Transverse colon (tissue), 4 donors: Measurements from ENCODE around the gene MAGI1. TPM values are rescaled to one million over a fixed set of nuclear protein-coding genes. Genes with fewer than 3 reads are reported as not detected.
"Not testable (repeated sequence)": the region's sequence is repeated elsewhere in the genome, so short reads cannot be mapped to it uniquely, and the experiment has no call there.

Experiments used
- DNase-seq: peaks from one replicate; pipeline ENCODE4 v3.0.0-alpha.2; 2019
- H3K27ac ChIP-seq, 4 donors: fragments of 200-600 bp; sonication (generic); 2 replicates each; pipeline ENCODE4 v1.5.1; 2016 to 2018; ENCODE audit warnings: inconsistent platforms in 4 of 4
- H3K27me3 ChIP-seq: fragments of 200-600 bp; sonication (generic); 2 replicates; pipeline ENCODE4 v1.5.1; 2017; ENCODE audit warnings: inconsistent platforms
- H3K36me3 ChIP-seq, 4 donors: fragments of 200-600 bp; sonication (generic); 2 replicates each; pipeline ENCODE4 v1.5.1; 2017 to 2019; ENCODE audit warnings: inconsistent platforms in 4 of 4
- H3K4me1 ChIP-seq, 4 donors: fragments of 200-600 bp; sonication (generic); 2 replicates each; pipeline ENCODE4 v1.5.1; 2017 to 2020; ENCODE audit warnings: inconsistent platforms in 4 of 4
- H3K4me3 ChIP-seq, 4 donors: fragments of 200-600 bp; sonication (generic); 1 replicate in 1 of 4; 2 replicates in 3 of 4; pipeline versions ENCODE4 v1.5.1 to v1.6.1; 2017 to 2019; ENCODE audit warnings: inconsistent platforms in 4 of 4
- H3K9me3 ChIP-seq, 2 donors: fragments of 200-600 bp; sonication (generic); 2 replicates each; pipeline ENCODE4 v1.5.1; 2017 to 2019; ENCODE audit warnings: inconsistent platforms in 2 of 2
- EP300 ChIP-seq: sonication (generic); formaldehyde crosslinking; IDR thresholded peaks from one replicate; pipeline ENCODE4 v1.6.1; 2017; ENCODE audit warnings: antibody characterized with exemption, low read depth
- POLR2A ChIP-seq: fragments of 450-650 bp; IDR thresholded peaks from one replicate; pipeline ENCODE4 v1.6.1; 2016; ENCODE audit warnings: antibody characterized with exemption, mild to moderate bottlenecking, moderate library complexity
- POLR2AphosphoS5 ChIP-seq, 3 donors: sonication (generic); formaldehyde crosslinking; IDR thresholded peaks; one replicate each; pipeline ENCODE4 v1.6.1; 2016; ENCODE audit warnings: antibody characterized with exemption in 3 of 3
- WGBS, 2 donors: methylation state at CpG; one replicate each; pipeline ENCODE4 v1.1.5; 2018; ENCODE audit warnings: low coverage in 1 of 2; 5-methylcytosine and 5-hydroxymethylcytosine counted together
- in situ Hi-C, 4 donors: fragments of 200-750 bp; cut with MboI; loops; one replicate each; pipeline versions ENCODE4 v1.15.0 to v1.15.1; 2017; ENCODE audit warnings: low sequenced_read_pairs in 3 of 4, low pct_ligation_motif_present in 1 of 4, low pct_unique_long_range_greater_than_20kb in 1 of 4
- intact Hi-C: fragments of 100-400 bp; cut with DNase I; formaldehyde crosslinking; loops from one replicate; pipeline ENCODE4 v1.15.1; 2023; ENCODE audit warnings: low total_unique reads
- total RNA-seq, 4 donors: library from RNA; depleted of rRNA; stranded (reverse); fragments of >200 nt; gene quantifications; one replicate each; pipeline ENCODE4 v1.1.0, GENCODE V29; 2016
- TF ChIP-seq, protein P1 (sequence below), 5 experiments: fragments of 200-600 bp in 3 of 5; fragments of 450-650 bp in 2 of 5; sonication (generic) in 3 of 5; IDR thresholded peaks; 1 replicate in 2 of 5; 2 replicates in 3 of 5; pipeline ENCODE4 v1.5.1; 2016 to 2017; ENCODE audit warnings: antibody characterized with exemption in 5 of 5, inconsistent platforms in 3 of 5, mild to moderate bottlenecking in 2 of 5, moderate library complexity in 1 of 5

Gene MAGI1
- total RNA-seq, 4 donors from 2014 or later, result 50.8 to 190 (median 67.4) TPM

DNA sequence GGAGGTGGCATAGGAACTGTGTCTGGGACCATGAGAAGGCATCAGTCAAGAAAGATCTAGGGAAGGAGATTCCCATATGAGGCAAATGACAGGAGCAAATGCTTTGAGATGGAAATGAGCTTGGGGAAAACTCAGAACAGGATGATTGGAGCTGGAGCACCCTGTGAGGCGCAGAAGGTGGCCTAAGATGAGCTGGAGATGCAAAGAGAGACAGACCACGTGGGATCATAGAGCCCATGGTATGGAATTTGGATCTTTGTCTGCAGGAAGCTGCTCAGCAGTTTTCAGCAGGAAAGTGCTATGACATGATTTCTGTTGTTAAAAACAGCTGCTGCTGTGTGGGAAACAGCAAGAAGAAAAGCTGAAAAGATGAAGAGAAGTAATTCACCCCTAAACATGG, 310.6 kb downstream of the MAGI1 start:
- H3K27me3 ChIP-seq, result no peaks in the 10 kb centered on the region
- WGBS, 2 donors, result 58 to 63% methylated on average over 2 of the region's 2 CpGs
- H3K4me3 ChIP-seq, result no peak overlapping the region
- H3K36me3 ChIP-seq, result no peaks in the 10 kb centered on the region
- H3K4me1 ChIP-seq, result peaks cover 0 to 24% (median 11%) of the 10 kb centered on the region in 4 donors
- no peak for TF ChIP-seq POLR2A
- TF ChIP-seq, protein P1, sequence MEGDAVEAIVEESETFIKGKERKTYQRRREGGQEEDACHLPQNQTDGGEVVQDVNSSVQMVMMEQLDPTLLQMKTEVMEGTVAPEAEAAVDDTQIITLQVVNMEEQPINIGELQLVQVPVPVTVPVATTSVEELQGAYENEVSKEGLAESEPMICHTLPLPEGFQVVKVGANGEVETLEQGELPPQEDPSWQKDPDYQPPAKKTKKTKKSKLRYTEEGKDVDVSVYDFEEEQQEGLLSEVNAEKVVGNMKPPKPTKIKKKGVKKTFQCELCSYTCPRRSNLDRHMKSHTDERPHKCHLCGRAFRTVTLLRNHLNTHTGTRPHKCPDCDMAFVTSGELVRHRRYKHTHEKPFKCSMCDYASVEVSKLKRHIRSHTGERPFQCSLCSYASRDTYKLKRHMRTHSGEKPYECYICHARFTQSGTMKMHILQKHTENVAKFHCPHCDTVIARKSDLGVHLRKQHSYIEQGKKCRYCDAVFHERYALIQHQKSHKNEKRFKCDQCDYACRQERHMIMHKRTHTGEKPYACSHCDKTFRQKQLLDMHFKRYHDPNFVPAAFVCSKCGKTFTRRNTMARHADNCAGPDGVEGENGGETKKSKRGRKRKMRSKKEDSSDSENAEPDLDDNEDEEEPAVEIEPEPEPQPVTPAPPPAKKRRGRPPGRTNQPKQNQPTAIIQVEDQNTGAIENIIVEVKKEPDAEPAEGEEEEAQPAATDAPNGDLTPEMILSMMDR (IDR thresholded peaks at IDR 0.05), result no peak
- TF ChIP-seq EP300, result no peak
- no peak for TF ChIP-seq POLR2AphosphoS5 (IDR thresholded peaks at IDR 0.05)
- intact Hi-C loops, result no loop called here
- H3K27ac ChIP-seq, result no peak overlapping the region
- H3K9me3 ChIP-seq, result no peaks in the 10 kb centered on the region
- in situ Hi-C loops, result loop anchor here (25.0 kb wide), 2 partner anchors 291 to 1191 kb away; no protein-coding TSS in a partner anchor
- no peak for DNase-seq

DNA sequence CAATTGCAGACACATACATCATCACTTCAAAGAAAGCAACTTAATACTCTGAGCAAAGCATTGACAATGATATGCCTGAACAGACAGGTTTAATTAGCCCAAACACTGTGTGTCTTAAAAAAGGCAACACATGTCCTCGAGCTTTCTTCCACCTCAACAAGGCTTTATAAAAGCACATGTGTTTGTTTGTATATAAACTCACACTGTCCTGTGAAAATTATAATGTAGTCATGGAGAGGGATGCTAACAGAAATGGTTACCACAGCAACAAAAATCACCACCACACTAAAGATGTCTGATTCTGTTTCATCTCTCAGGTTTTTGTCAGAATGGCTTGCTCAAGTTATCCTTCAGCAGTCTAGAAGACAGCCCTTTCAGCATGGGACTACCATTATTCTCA, 314.7 kb downstream of the MAGI1 start:
- in situ Hi-C loops, result no loop called here
- TF ChIP-seq, protein P1 (IDR thresholded peaks at IDR 0.05), result no peak
- TF ChIP-seq POLR2AphosphoS5 (IDR thresholded peaks at IDR 0.05), result no peak
- TF ChIP-seq EP300, result no peak
- no peak for TF ChIP-seq POLR2A
- H3K4me3 ChIP-seq, result no peak overlapping the region
- intact Hi-C loops, result no loop called here
- peaks cover 0 to 10% (median 2%) of the 10 kb centered on the region in 4 donors for H3K4me1 ChIP-seq
- H3K27ac ChIP-seq, result no peak overlapping the region
- WGBS, 2 donors, result 57 to 63% methylated on average over 1 of the region's 1 CpG
- no peaks in the 10 kb centered on the region for H3K36me3 ChIP-seq
- no peaks in the 10 kb centered on the region for H3K9me3 ChIP-seq
- no peak for DNase-seq
- H3K27me3 ChIP-seq, result no peaks in the 10 kb centered on the region

DNA sequence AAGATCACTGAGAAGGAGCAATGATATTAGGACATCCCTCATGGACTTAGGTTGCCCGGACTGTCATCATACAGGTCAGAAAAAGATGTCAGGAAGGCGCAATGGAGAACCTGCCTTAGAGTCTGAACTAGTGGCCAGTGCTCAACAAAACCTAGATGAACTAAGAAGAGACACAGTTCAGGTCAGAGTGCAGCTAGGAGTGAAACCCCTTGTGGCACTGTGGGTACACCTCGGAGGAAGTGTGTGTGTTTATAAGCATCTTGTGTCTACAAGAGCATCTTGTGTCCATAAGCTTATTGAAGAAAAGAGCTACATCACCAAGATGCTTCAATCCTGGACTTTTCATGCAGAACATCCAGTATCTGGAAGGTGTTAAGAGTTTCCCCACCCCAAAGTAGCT, 315.7 kb downstream of the MAGI1 start:
- no peak for DNase-seq
- Histone ChIP-seq H3K4me3 (no peak overlapping the region), H3K36me3 (no peaks in the 10 kb centered on the region), H3K27ac (no peak overlapping the region), H3K9me3 (no peaks in the 10 kb centered on the region), H3K27me3 (no peaks in the 10 kb centered on the region), H3K4me1 (no peaks in the 10 kb centered on the region)
- WGBS, 2 donors, result 93 to 100% methylated on average over 3 of the region's 3 CpGs
- TF ChIP-seq POLR2AphosphoS5 (IDR thresholded peaks at IDR 0.05), result no peak
- TF ChIP-seq, protein P1 (IDR thresholded peaks at IDR 0.05), result no peak
- TF ChIP-seq POLR2A, result no peak
- TF ChIP-seq EP300, result no peak
- in situ Hi-C loops (no loop called here), intact Hi-C loops (no loop called here)

DNA sequence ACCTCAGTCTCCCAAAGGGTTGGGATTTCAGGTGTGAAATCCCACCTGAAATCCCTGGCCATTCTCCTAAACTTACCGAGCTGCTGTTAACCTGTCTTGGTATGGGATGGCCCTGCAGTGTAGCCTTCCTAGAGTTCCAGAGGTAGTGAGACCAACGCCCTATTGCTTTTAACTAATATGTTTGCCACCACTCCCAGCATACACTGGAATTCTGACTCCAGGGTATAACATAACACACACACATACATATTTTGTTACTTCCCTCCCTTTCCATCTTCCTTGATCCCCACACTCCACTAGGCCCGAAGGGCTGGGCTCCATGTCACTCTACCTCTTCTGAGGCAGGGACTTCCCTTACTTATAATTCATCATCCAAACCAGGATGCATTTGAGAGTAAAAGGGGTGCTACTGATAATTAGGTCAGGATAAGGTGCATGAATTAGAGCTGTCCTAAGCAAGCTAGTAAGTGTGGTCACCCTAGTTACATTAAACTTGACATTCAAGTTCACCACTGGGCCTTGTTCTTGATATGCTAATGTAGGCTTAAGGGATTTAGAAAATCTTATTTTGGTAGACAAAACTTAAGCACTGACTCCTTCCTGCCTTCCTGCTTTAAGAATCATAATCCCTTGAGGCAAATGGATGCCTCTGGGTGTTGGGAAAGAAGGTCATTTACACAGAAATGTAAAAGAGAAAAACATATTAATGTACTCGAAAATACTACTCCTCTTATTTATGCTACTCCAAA, 317.6 kb downstream of the MAGI1 start:
- 78 to 87% methylated on average over 4 of the region's 4 CpGs for WGBS, 2 donors
- no peaks in the 10 kb centered on the region for H3K36me3 ChIP-seq
- H3K27me3 ChIP-seq, result no peaks in the 10 kb centered on the region
- TF ChIP-seq POLR2AphosphoS5 (IDR thresholded peaks at IDR 0.05), result no peak
- TF ChIP-seq EP300, result no peak
- TF ChIP-seq, protein P1 (IDR thresholded peaks at IDR 0.05), result no peak
- no peak for TF ChIP-seq POLR2A
- H3K9me3 ChIP-seq, result no peaks in the 10 kb centered on the region
- H3K4me1 ChIP-seq, result no peaks in the 10 kb centered on the region
- no peak for DNase-seq
- intact Hi-C loops (no loop called here), in situ Hi-C loops (no loop called here)
- no peak overlapping the region for H3K27ac ChIP-seq
- H3K4me3 ChIP-seq, result no peak overlapping the region

DNA sequence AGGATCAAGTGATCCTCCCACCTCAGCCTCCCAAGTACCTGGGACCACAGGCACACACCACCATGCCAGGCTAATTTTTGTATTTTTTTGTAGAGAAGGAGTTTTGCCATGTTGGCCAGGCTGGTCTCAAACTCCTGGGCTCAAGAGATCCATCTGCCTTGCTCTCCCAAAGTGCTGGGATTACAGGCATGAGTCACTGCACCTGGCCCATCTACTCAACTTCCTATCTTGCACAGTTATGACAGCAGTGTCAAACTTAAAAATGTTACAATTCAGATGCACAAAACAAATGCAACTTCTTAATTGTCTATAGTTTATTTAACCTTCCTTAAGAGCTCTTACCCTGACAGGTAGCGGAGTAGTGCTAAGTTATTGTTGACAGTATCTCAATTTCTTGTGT, 319.1 kb downstream of the MAGI1 start:
- H3K27ac ChIP-seq, intact Hi-C loops, H3K4me3 ChIP-seq, H3K36me3 ChIP-seq, H3K9me3 ChIP-seq, in situ Hi-C loops, H3K4me1 ChIP-seq, H3K27me3 ChIP-seq, DNase-seq: not testable (repeated sequence)
- WGBS, 2 donors, result 100% methylated on average over 1 of the region's 1 CpG
